ENCODE data around the gene PRR22.

GRCh38 chr19:5749505-5749904, 35.0 kb downstream of the PRR22 start:
- TF ChIP-seq POLR2A (IDR thresholded peaks at IDR 0.05): no peak
- TF ChIP-seq CTCF (IDR thresholded peaks at IDR 0.05): no peak
